HG03571 (cell line): ENCODE results near the gene CHST8.
"Not testable (repeated sequence)": the region's sequence is repeated elsewhere in the genome, so short reads cannot be mapped to it uniquely, and the experiment has no call there.

Source experiments
- ATAC-seq: cut with Tn5 transposase; IDR thresholded peaks from one replicate; pipeline ENCODE4 v1.9.1; 2021; ENCODE audit not compliant: unreplicated experiment

The CHST8 gene

GRCh38 chr19:33689138-33689746 lies 67.5 kb downstream of the CHST8 start:
- no peak for ATAC-seq

GRCh38 chr19:33689868-33690267 lies 68.1 kb downstream of the CHST8 start:
- ATAC-seq, result no peak

GRCh38 chr19:33690378-33691029 lies 68.8 kb downstream of the CHST8 start:
- ATAC-seq, result no peak

- no peak for ATAC-seq
Measured at GRCh38 chr19:33691030-33691427, 69.3 kb downstream of the CHST8 start.

- ATAC-seq, result no peak
Measured at GRCh38 chr19:33691736-33692135, 70.0 kb downstream of the CHST8 start.

GRCh38 chr19:33693678-33694077 lies 71.9 kb downstream of the CHST8 start:
- no peak for ATAC-seq

GRCh38 chr19:33695547-33695946 lies 73.8 kb downstream of the CHST8 start:
- not testable (repeated sequence) for ATAC-seq

- no peak for ATAC-seq
Measured at GRCh38 chr19:33697766-33698165, 76.0 kb downstream of the CHST8 start.

- no peak for ATAC-seq
Measured at GRCh38 chr19:33698576-33699435, 77.1 kb downstream of the CHST8 start.

- ATAC-seq, result no peak
Measured at GRCh38 chr19:33699754-33700407, 78.1 kb downstream of the CHST8 start.

GRCh38 chr19:33700408-33701013 lies 78.8 kb downstream of the CHST8 start:
- no peak for ATAC-seq

- ATAC-seq, result no peak
Measured at GRCh38 chr19:33701565-33701964, 79.8 kb downstream of the CHST8 start.

GRCh38 chr19:33702606-33703437 lies 81.1 kb downstream of the CHST8 start:
- ATAC-seq, result no peak

GRCh38 chr19:33703438-33703750 lies 81.6 kb downstream of the CHST8 start:
- ATAC-seq, result no peak

GRCh38 chr19:33703821-33704220 lies 82.1 kb downstream of the CHST8 start:
- no peak for ATAC-seq

GRCh38 chr19:33704271-33704670 lies 82.5 kb downstream of the CHST8 start:
- ATAC-seq, result no peak

GRCh38 chr19:33705090-33705847 lies 83.5 kb downstream of the CHST8 start:
- ATAC-seq, result no peak

- no peak for ATAC-seq
Measured at GRCh38 chr19:33705860-33706259, 84.1 kb downstream of the CHST8 start.

- ATAC-seq, result no peak
Measured at GRCh38 chr19:33706631-33707030, 84.9 kb downstream of the CHST8 start.

GRCh38 chr19:33712268-33712667 lies 90.5 kb downstream of the CHST8 start:
- ATAC-seq, result no peak
